ENCODE data around the gene INTS13.
"Not testable (repeated sequence)": the region's sequence is repeated elsewhere in the genome, so short reads cannot be mapped to it uniquely, and the experiment has no call there.

The INTS13 gene

GRCh38 chr12:26869104-26869494 is 68.7 kb downstream of the INTS13 start:
- DNase-seq, result no peak

DNA sequence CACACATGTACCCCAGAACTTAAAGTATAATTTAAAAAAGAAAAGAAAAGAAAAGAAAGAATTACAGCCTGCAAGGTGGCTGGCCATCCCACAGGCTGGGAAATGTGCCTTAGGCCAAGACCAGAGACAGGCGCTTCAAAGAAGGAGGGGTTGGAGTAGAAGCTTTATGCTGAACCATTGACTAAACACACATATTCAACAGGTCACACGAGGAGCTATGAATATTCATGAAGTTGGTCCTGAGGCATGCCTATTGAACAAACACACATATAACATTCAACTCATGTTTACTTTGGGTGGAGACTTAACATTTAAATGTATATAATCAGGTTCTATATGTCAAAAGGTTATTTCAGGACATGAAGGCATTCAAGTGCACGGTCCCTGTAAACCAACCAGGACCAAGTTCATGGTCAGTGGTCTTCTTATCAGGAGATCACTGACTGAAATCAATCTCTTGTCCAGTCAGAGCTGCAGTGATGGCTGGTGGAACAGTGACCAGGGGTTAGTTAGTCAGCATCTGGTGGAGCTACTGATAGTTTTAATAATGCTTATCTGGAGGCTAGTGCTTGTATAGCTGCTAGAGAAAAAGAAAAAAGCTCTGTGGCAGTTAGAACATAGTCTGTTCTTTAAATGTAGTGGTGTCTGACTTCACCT is 69.2 kb downstream of the INTS13 start:
- DNase-seq, result no peak

GRCh38 chr12:26867080-26867479 is 70.7 kb downstream of the INTS13 start:
- DNase-seq, result no peak

- no peak for DNase-seq
Observed at GRCh38 chr12:26863515-26863914, 74.3 kb downstream of the INTS13 start.

DNA sequence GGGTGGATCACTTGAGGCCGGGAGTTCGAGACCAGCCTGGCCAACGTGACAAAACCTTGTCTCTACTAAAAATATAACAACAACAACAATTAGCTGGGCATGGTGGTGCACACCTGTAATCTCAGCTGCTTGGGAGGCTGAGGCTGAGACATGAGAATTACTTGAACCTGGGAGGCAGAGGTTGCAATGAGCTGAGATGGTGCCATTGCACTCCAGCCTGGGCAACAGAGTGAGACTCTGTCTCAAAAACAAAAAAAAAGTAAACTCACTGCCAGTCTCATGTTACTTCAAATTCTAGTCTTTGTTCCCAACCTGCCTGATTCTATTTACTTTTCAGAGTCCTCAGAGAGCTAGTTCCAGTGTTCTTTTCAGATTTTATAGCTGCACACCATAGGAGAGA is 75.0 kb downstream of the INTS13 start:
- not testable (repeated sequence) for DNase-seq

DNA sequence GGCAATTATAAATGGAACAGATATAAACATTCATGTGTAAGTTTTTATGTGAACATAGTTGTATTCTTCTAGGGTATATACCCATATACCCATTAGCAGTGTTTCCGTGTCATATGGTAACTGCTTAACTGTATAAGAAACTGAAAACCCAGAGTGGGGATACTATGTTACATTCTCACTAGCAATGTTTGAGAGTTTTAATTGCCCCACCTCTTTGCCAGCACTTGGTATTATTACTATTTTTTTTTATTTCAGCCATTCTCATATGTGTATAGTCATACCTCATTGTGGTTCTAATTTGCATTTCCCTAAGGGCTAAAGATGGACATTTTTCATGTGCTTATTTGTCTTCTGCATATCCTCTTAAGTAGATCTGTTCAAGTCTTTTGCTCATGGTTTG is 76.1 kb downstream of the INTS13 start:
- DNase-seq, result no peak

GRCh38 chr12:26857465-26858176 is 80.2 kb downstream of the INTS13 start:
- no peak for DNase-seq

GRCh38 chr12:26855337-26855736 is 82.4 kb downstream of the INTS13 start:
- no peak for DNase-seq

All from activated CD8-positive, alpha-beta memory T cell treated with anti-CD3 and anti-CD28 coated beads for 24 hours (primary cell).